GM12801 (cell line): ENCODE data around the gene NOL4.

Source experiments
- TF ChIP-seq, protein P1 (sequence below): IDR thresholded peaks from one replicate; pipeline ENCODE4 v1.5.1; 2011; ENCODE audit warnings: control low read depth; ENCODE audit not compliant: insufficient read length; ENCODE audit errors: extremely low read depth

The NOL4 gene

DNA sequence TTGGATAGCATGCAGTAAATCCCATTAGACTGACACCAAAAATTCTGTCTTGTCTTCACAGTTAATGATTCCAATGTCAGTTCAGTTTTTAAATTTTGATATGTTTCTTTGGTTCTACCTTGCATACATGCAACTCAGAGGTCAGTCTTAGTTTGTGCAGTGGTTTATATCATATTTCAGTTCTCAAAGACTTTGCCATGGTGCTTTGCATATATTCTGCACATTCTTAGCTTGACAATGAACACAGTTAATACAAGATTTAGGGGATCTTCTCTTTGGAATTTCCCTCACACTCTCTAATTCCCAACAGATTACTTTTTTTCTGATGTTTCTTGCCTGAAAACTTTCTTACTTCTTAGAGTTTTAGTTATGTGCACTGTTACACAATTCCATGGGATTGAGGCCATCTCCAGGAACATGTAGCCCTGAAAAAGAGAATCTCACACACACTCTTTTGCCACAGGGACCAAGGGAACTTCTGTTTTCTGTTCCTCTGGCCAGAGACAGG is 17.3 kb downstream of the NOL4 start:
- TF ChIP-seq, protein P1, sequence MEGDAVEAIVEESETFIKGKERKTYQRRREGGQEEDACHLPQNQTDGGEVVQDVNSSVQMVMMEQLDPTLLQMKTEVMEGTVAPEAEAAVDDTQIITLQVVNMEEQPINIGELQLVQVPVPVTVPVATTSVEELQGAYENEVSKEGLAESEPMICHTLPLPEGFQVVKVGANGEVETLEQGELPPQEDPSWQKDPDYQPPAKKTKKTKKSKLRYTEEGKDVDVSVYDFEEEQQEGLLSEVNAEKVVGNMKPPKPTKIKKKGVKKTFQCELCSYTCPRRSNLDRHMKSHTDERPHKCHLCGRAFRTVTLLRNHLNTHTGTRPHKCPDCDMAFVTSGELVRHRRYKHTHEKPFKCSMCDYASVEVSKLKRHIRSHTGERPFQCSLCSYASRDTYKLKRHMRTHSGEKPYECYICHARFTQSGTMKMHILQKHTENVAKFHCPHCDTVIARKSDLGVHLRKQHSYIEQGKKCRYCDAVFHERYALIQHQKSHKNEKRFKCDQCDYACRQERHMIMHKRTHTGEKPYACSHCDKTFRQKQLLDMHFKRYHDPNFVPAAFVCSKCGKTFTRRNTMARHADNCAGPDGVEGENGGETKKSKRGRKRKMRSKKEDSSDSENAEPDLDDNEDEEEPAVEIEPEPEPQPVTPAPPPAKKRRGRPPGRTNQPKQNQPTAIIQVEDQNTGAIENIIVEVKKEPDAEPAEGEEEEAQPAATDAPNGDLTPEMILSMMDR, result no peak

DNA sequence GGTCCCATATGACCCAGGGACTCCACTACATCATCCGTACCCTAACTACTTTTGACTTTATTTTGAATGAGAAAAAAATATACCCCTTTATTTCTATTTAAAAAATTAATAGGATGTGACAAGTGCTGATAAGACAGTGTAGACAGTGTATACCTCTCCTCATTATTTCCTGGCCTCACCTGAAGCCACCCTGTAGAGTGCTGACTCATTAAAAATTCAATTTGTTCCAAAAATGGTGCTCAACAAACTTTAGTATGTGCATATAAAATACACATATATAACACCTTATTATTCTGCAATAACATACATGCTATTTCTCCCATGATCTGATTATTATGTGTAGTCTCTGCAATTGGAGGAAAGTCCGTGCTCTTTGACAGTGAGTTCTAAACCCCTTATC is 20.8 kb downstream of the NOL4 start:
- TF ChIP-seq, protein P1, result no peak

DNA sequence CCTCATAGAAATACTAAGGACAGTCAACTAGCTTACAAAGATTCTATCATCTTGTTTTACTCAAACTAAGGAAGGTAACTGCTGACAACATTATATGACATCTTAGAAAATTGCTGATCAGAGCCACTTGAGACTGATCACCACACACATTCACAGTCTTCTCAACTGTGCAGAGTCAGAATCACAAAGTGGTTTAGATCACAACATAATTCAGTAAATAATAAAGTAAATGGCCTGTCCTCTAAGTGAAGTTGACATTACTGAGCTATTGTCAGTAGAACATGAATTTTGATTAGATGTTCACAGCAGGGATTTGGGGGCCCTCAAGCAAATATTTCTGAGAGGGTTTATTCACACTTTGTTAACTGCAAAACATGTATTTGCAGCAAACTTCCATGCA is 28.5 kb downstream of the NOL4 start:
- TF ChIP-seq, protein P1, result no peak

DNA sequence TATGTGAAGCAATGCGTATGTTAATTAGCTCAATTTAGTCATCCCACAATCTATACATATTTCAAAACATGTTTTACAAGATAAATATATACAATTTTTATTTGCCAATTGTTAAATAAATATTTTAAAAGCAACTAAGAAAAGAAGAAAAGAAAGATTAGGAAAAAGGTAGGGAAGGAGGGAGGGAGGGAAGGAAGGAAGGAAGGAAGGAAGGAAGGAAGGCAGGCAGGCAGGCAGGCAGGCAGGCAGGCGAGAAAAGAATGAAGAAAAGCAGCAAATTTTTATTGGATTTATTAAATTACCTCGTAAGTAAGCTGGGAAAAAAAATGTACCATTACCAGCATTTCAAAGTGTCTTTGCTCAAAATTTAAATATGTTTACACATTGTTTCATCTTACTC is 30.5 kb downstream of the NOL4 start:
- TF ChIP-seq, protein P1, result no peak

DNA sequence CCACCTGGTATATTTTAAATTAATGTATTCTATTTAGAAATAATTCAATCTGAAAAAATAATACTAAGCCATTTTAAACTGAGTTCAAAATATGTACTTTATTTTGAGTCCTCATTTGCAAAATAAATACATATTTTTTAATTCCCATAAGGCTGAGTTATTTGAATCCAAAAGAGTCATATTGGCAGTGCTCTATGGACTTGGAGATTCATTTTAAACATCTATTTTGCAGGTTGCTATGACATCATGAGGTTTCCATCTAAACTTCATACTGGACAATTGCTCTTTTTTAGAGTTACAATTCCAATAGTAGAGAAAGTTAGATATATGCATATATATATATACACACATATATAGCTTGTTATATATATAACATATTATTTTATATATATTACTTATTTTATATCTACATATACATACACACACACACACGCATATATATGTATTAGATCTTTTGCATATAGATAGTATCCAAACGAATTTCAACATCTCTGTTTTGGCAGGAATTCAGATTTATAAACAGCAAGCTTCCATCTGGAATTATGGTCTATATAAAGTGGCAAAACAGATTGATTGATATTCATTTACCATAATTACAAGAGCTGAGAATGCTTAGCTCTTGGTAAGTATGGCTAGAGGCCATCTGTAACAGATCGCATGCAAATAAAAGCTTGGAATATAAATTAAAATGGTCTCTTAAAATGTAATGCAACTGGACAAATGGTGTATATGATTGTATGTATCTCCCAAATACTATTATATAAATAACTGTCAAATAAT is 34.9 kb downstream of the NOL4 start:
- TF ChIP-seq, protein P1, result no peak
